Subcutaneous abdominal adipose tissue (tissue), 5 donors: ENCODE measurements around the gene BICD2.
A peak's percentile ranks its signal among the peaks of the same experiment; 100 is the strongest.

Experiments
- H3K27ac ChIP-seq: one replicate; pipeline ENCODE4 v1.7.0; 2013; ENCODE audit warnings: low read depth, mild to moderate bottlenecking, inconsistent platforms, low read length, moderate library complexity
- H3K27me3 ChIP-seq, 5 donors: one replicate each; pipeline ENCODE4 v1.7.0; 2013; ENCODE audit warnings: low read length in 5 of 5, inconsistent platforms in 1 of 5; ENCODE audit not compliant: control insufficient read depth in 5 of 5, insufficient read depth in 4 of 5
- H3K36me3 ChIP-seq, 5 donors: one replicate each; pipeline ENCODE4 v1.7.0; 2013; ENCODE audit warnings: low read length in 5 of 5; ENCODE audit not compliant: control insufficient read depth in 5 of 5, insufficient read depth in 5 of 5
- H3K4me1 ChIP-seq, 5 donors: one replicate each; pipeline ENCODE4 v1.7.0; 2013; ENCODE audit warnings: low read length in 5 of 5, mild to moderate bottlenecking in 3 of 5, moderate library complexity in 1 of 5; ENCODE audit not compliant: control insufficient read depth in 5 of 5, insufficient read depth in 5 of 5
- H3K4me3 ChIP-seq, 5 donors: one replicate each; pipeline ENCODE4 v1.7.0; 2013; ENCODE audit warnings: low read length in 5 of 5, low read depth in 1 of 5
- H3K9ac ChIP-seq, 5 donors: one replicate each; pipeline ENCODE4 v1.7.0; 2013; ENCODE audit warnings: low read length in 5 of 5, mild to moderate bottlenecking in 4 of 5, moderate library complexity in 3 of 5
- H3K9me3 ChIP-seq, 5 donors: one replicate each; pipeline ENCODE4 v1.7.0; 2013; ENCODE audit warnings: low read length in 5 of 5; ENCODE audit not compliant: control insufficient read depth in 5 of 5
- donor health status: healthy.
- donor health status: healthy.
- donor health status: healthy.
- donor health status: healthy.
- donor health status: healthy.

BICD2 gene

GRCh38 chr9:92795598-92796336, 31.1 kb upstream of the BICD2 start:
- Histone ChIP-seq H3K36me3 (no peaks in the 10 kb centered on the region), H3K27me3 (peaks cover 4 to 23% (median 14%) of the 10 kb centered on the region in 5 donors), H3K27ac (no peak overlapping the region), H3K4me1 (peaks cover 0 to under 1% (median 0%) of the 10 kb centered on the region in 5 donors), H3K9me3 (no peaks in the 10 kb centered on the region), H3K4me3 (no peak overlapping the region), H3K9ac (no peak overlapping the region)

- Histone ChIP-seq H3K9ac (no peak overlapping the region), H3K36me3 (no peaks in the 10 kb centered on the region), H3K27ac (no peak overlapping the region), H3K4me1 (peaks cover 0 to 4% (median 3%) of the 10 kb centered on the region in 5 donors), H3K4me3 (no peak overlapping the region), H3K9me3 (no peaks in the 10 kb centered on the region), H3K27me3 (peaks cover 4 to 23% (median 14%) of the 10 kb centered on the region in 5 donors)
Measured at GRCh38 chr9:92795000-92795399, 30.4 kb upstream of the BICD2 start.

- H3K4me1 ChIP-seq = peaks cover 0 to 4% (median 3%) of the 10 kb centered on the region in 5 donors
- H3K27me3 ChIP-seq = peaks cover 4 to 22% (median 14%) of the 10 kb centered on the region in 5 donors
- H3K4me3 ChIP-seq = no peak overlapping the region
- no peak overlapping the region for H3K9ac ChIP-seq
- no peak overlapping the region for H3K27ac ChIP-seq
- H3K36me3 ChIP-seq = no peaks in the 10 kb centered on the region
- H3K9me3 ChIP-seq = no peaks in the 10 kb centered on the region
Measured at GRCh38 chr9:92794426-92794825, 29.8 kb upstream of the BICD2 start.

GRCh38 chr9:92790542-92791527, 26.2 kb upstream of the BICD2 start:
- Histone ChIP-seq H3K27ac (no peak overlapping the region), H3K9me3 (no peaks in the 10 kb centered on the region), H3K36me3 (no peaks in the 10 kb centered on the region), H3K4me1 (peaks cover 0 to 4% (median 3%) of the 10 kb centered on the region in 5 donors), H3K9ac (no peak overlapping the region), H3K27me3 (peaks cover 0 to 3% (median 0%) of the 10 kb centered on the region in 5 donors), H3K4me3 (peak overlapping the region in 2 of 5 donors; percentile 30 to 40)

- Histone ChIP-seq H3K9ac (no peak overlapping the region), H3K36me3 (no peaks in the 10 kb centered on the region), H3K4me1 (peaks cover 0 to 4% (median 3%) of the 10 kb centered on the region in 5 donors), H3K27me3 (peaks cover 0 to 3% (median 0%) of the 10 kb centered on the region in 5 donors), H3K27ac (no peak overlapping the region), H3K9me3 (no peaks in the 10 kb centered on the region), H3K4me3 (no peak overlapping the region)
Measured at GRCh38 chr9:92786298-92786697, 21.7 kb upstream of the BICD2 start.

GRCh38 chr9:92781899-92782298, 17.3 kb upstream of the BICD2 start:
- Histone ChIP-seq H3K9ac (no peak overlapping the region), H3K4me1 (no peaks in the 10 kb centered on the region), H3K27ac (no peak overlapping the region), H3K36me3 (no peaks in the 10 kb centered on the region), H3K27me3 (no peaks in the 10 kb centered on the region), H3K9me3 (peaks cover 0 to 5% (median 2%) of the 10 kb centered on the region in 5 donors), H3K4me3 (no peak overlapping the region)

- H3K4me1 ChIP-seq = no peaks in the 10 kb centered on the region
- peaks cover 0 to 5% (median 2%) of the 10 kb centered on the region in 5 donors for H3K9me3 ChIP-seq
- H3K9ac ChIP-seq = no peak overlapping the region
- H3K27me3 ChIP-seq = no peaks in the 10 kb centered on the region
- no peak overlapping the region for H3K4me3 ChIP-seq
- H3K27ac ChIP-seq = no peak overlapping the region
- no peaks in the 10 kb centered on the region for H3K36me3 ChIP-seq
Measured at GRCh38 chr9:92780206-92780605, 15.6 kb upstream of the BICD2 start.

GRCh38 chr9:92775466-92775865, 10.8 kb upstream of the BICD2 start:
- no peak overlapping the region for H3K9ac ChIP-seq
- H3K4me1 ChIP-seq = peaks cover 0 to 3% (median 2%) of the 10 kb centered on the region in 5 donors
- H3K4me3 ChIP-seq = no peak overlapping the region
- no peaks in the 10 kb centered on the region for H3K36me3 ChIP-seq
- H3K9me3 ChIP-seq = peaks cover 0 to 5% (median 2%) of the 10 kb centered on the region in 5 donors
- H3K27ac ChIP-seq = no peak overlapping the region
- no peaks in the 10 kb centered on the region for H3K27me3 ChIP-seq

GRCh38 chr9:92774274-92774673, 9.6 kb upstream of the BICD2 start:
- Histone ChIP-seq H3K4me1 (peaks cover 0 to 8% (median 7%) of the 10 kb centered on the region in 5 donors), H3K27ac (no peak overlapping the region), H3K4me3 (no peak overlapping the region), H3K9ac (no peak overlapping the region), H3K27me3 (no peaks in the 10 kb centered on the region), H3K9me3 (peaks cover 0 to 5% (median 2%) of the 10 kb centered on the region in 5 donors), H3K36me3 (no peaks in the 10 kb centered on the region)

GRCh38 chr9:92773810-92774209, 9.2 kb upstream of the BICD2 start:
- H3K9ac ChIP-seq = no peak overlapping the region

More at GRCh38 chr9:92773810-92774209, 9.2 kb upstream of the BICD2 start:
- H3K4me3 ChIP-seq = no peak overlapping the region
- H3K36me3 ChIP-seq = no peaks in the 10 kb centered on the region
- H3K9me3 ChIP-seq = peaks cover 0 to 2% (median 1%) of the 10 kb centered on the region in 5 donors
- no peak overlapping the region for H3K27ac ChIP-seq
- H3K27me3 ChIP-seq = no peaks in the 10 kb centered on the region
- H3K4me1 ChIP-seq = peaks cover 0 to 8% (median 7%) of the 10 kb centered on the region in 5 donors
